ENCODE measurements around the gene MAP2.

DNA sequence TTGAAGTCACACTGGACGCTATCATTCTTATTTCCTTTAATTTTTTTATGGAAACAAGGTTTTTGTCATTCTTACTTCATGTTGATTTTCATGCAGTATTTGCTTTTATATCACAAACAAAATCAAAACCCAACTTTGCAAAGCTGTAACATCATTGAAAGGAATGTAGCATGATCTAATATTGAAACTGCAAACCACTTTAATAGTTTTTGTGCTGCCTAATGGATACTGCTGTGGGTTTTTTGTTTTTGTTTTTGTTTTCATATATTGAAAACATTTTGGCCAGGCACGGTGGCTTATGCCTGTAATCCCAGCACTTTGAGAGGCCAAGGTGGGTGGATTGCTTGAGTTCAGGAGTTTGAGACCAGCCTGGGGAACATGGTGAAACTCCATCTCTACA is 81.6 kb downstream of the MAP2 start:
- no peak for TF ChIP-seq BACH1 (IDR thresholded peaks at IDR 0.05; ENCODE audit: low read length)
- no peak for TF ChIP-seq NANOG (IDR thresholded peaks at IDR 0.05; ENCODE audit: insufficient read depth, low read depth, low read length, poor library complexity, severe bottlenecking)
- TF ChIP-seq, protein P1, sequence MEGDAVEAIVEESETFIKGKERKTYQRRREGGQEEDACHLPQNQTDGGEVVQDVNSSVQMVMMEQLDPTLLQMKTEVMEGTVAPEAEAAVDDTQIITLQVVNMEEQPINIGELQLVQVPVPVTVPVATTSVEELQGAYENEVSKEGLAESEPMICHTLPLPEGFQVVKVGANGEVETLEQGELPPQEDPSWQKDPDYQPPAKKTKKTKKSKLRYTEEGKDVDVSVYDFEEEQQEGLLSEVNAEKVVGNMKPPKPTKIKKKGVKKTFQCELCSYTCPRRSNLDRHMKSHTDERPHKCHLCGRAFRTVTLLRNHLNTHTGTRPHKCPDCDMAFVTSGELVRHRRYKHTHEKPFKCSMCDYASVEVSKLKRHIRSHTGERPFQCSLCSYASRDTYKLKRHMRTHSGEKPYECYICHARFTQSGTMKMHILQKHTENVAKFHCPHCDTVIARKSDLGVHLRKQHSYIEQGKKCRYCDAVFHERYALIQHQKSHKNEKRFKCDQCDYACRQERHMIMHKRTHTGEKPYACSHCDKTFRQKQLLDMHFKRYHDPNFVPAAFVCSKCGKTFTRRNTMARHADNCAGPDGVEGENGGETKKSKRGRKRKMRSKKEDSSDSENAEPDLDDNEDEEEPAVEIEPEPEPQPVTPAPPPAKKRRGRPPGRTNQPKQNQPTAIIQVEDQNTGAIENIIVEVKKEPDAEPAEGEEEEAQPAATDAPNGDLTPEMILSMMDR (IDR thresholded peaks at IDR 0.05; ENCODE audit: control extremely low read depth in 1 of 3, insufficient read depth in 1 of 3, low read depth in 1 of 3, low read length in 3 of 3): no peak
- TF ChIP-seq POLR2A (IDR thresholded peaks at IDR 0.05; ENCODE audit: control extremely low read depth in 1 of 2, low read depth in 2 of 2, low read length in 2 of 2): no peak
- no peak for TF ChIP-seq SAP30 (IDR thresholded peaks at IDR 0.05; ENCODE audit: insufficient read depth, insufficient replicate concordance, low read length)
- TF ChIP-seq TAF1 (IDR thresholded peaks at IDR 0.05; ENCODE audit: low read depth, low read length): no peak

All from H1 (cell line).